Fibroblast of skin of right biceps (primary cell): ENCODE measurements around the gene SLC2A9.

Experiments used
- DNase-seq: peaks from one replicate; pipeline ENCODE4 v3.0.0-alpha.2; 2013

Gene SLC2A9

GRCh38 chr4:9952415-9952950, 68.8 kb downstream of the SLC2A9 start:
- DNase-seq = no peak

DNA sequence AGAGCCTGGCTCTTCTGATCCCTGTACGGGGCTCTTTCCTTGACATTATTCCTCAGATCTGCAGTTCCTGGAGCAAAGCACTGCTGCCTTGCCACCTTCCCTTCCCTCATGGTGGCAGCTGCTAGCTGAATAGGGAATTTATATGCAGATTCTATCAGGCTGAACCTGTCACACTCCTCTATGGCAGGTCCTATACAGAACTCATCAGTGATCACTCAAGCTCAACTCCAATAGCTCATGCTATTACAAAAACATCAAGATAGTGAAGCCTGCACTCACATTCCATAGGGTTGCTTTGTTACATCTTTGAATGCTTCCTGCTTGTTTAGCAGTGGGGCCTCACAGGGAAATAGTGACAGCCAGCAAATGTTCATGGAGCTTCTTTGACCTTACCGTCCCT, 71.7 kb downstream of the SLC2A9 start:
- no peak for DNase-seq

DNA sequence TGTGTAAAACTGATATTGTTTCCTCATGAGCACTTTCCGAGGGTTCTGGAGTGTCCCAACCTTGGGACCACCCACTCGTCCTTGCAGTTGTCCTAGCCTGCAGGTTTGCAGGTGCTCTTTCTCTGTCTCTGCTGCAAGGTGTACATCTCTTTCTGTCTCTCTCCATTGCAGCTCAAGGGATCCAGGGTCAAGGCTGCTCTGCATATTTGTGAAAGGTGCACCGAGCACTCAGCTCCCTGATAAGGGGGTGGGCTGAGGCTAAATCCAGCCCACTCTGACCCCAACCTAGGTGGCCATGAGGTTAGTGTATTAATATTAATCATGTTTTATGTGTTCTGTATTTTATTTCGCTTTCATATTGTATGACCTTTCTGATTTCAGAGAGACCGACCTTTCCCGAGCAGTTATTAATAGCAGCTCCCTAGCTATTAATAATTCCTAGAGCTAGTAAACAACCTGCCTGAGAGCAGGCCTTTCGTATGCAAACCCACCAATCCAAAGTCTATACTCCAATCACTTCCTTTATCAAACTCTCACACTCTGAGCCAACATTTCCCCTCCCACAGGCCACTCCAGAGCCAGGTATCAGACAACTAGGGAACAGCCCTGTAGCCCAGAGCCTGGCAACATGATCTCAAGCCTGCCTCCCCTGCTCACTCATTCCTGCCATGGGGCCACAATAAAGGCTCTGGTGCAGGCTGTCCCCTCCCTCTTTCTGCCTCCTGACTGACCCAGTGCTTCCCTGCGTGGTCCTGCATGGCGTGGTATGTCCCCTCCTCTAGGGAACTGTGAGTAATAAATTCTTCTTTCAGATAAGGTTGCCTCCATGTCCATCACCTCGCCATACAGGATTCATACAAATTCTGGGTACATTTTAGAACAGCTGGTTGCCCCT, 73.9 kb downstream of the SLC2A9 start:
- no peak for DNase-seq

GRCh38 chr4:9946170-9946569, 75.1 kb downstream of the SLC2A9 start:
- DNase-seq = no peak

DNA sequence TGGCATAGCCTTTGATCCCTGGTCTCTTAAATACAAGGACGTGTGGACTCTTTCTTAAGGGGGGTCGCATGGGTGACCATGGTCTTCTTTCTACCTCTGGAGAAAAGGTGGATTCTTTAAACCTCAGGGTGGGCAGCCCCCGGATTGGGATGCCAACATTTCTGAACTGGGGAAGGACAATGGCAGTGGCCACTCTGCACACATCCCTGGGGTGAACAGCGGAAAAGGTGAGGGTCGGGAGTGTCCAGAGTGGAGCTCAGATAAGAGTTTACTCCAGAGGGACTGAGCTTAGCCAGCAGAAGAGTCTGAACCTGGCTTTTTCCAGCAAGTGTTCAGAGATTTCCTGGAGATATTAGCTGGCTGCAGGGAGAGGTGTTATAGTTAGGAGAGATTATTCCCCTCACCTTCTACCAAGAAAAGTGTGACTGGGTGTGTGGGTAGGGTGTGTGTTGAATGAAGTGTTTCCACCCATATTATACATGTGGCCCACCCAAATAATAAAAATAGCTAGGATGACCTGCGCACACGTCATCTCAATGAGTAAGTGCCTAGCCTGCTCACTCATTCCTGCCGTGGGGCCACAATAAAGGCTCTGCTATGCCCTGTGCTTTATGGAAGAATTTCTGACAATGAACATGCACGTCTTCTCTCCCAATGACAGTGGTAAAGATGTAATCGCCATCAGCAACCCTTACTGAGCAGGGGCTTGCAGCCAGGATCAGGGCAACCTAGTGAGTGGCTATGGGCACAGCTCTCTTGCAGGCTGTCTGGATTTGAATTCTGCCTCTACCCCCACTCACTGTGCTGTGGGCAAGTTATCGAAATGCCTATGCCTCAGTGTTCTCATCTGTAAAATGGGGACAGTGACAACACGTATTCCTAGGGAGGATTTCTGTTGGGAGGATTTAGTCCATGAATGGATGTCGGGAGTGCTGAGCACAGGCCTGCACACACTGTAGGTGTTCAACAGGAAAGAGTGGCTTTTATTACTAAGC, 76.6 kb downstream of the SLC2A9 start:
- peak; percentile 16 for DNase-seq

DNA sequence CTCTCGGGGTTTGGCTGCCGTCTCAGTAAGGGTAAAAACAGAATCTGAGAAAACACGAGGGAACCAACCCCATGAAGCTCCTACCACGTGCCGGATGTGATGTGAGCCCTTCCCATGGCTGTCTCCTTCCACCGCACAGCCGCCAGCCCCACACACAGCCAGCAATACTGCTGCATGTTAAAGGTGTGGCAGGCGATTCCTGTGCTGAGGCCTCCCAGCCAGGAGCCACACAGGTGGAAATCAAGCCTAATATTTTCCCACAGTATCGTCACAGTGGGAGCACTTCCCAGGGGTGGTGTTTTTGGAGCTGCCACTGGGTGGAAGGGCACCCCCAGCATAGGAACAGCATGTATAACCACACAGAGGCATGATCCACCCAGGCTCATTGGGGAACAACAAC, 77.5 kb downstream of the SLC2A9 start:
- no peak for DNase-seq

- no peak for DNase-seq
These were observed 78.2 kb downstream of the SLC2A9 start for GRCh38 chr4:9942921-9943600.

GRCh38 chr4:9942139-9942538, 79.2 kb downstream of the SLC2A9 start:
- DNase-seq = no peak

- no peak for DNase-seq
These were observed 81.3 kb downstream of the SLC2A9 start for GRCh38 chr4:9940041-9940440.

DNA sequence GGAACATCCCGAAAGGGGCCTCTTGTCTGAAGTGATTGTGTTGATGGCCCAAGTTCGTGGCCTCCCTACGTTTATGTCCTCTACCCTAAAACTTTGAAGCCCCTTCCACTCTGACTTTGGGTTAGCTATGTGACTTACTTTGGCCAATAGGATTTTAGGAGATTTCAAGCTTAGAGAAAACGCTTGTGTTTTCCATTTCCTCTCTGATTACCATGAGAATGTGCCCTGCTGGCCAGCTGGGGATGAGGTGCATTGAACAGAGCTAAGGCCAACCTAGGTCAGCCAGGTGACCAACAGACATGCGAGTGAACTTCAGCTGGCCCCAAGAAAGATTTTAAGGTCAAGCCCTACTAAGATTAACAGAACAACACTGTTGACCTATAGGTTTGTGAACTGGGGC, 82.4 kb downstream of the SLC2A9 start:
- DNase-seq = no peak

GRCh38 chr4:9937078-9937477, 84.2 kb downstream of the SLC2A9 start:
- no peak for DNase-seq

DNA sequence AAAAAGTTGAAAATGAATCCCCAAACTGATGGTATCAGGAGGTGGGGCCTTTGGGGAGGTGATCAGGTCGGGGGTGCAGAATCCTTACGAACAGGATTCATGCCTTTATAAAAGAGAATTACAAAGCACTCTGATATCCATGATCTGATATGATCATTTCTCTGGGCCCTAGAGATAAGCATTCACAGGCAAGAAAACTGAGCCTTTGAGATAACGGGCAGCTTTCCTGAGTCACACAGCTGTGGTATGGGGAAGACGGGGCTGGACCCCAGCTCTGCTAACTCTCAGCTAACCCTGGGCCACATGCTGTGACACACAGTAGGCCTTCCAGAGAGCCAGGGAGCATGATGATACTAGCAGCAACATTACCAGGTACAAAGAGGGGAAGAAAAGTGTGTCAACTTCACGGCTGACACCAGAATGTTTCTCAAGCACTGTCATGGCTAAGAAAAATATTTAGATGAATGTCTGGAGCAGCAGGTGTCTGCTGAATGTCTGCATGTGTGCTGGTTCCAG, 85.1 kb downstream of the SLC2A9 start:
- DNase-seq = no peak

GRCh38 chr4:9933956-9934355, 87.3 kb downstream of the SLC2A9 start:
- DNase-seq = no peak

- no peak for DNase-seq
These were observed 88.1 kb downstream of the SLC2A9 start for GRCh38 chr4:9933184-9933583.

GRCh38 chr4:9932771-9933170, 88.5 kb downstream of the SLC2A9 start:
- DNase-seq = no peak

DNA sequence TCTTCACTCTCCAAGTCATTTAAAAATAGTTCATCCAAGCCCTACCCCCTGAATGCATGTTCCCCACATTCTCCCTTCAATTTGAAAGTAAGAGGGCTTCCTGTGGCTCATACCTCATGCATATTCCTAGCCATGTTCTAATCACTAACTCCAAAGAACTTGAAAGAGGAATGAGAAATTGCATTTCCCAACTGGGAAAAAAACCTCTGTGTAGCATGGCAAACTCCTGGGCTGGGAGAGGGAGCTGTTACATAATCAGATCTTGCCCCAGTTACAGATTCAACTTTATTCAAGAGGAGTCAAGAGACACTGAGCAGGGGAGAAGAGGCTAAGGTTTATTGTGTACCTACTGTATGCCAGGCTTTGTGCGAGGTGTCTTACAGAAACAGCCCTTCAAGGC, 90.2 kb downstream of the SLC2A9 start:
- no peak for DNase-seq

DNA sequence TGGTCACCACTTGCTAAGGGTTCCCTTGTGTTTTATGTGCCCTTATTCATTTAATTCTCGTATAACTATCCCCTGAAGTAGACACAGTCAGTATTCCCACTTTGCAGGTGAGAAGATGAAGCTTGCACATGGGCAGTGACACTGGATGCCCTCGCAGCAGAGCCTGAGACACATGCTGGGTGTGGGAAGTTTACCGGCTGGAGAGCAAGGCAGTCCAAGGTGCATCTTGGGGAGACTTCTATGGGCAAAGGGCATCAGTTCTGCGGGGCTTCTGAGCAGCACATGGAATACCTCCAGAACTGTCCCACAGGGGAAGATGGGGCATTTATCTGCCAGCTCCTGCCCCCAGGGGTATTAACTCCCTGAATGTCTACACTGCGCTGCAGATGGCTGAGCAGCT, 92.2 kb downstream of the SLC2A9 start:
- no peak for DNase-seq

- no peak for DNase-seq
These were observed 93.8 kb downstream of the SLC2A9 start for GRCh38 chr4:9927341-9928007.

GRCh38 chr4:9926586-9926985, 94.7 kb downstream of the SLC2A9 start:
- no peak for DNase-seq

- DNase-seq = no peak
These were observed 95.4 kb downstream of the SLC2A9 start for GRCh38 chr4:9925750-9926439.

DNA sequence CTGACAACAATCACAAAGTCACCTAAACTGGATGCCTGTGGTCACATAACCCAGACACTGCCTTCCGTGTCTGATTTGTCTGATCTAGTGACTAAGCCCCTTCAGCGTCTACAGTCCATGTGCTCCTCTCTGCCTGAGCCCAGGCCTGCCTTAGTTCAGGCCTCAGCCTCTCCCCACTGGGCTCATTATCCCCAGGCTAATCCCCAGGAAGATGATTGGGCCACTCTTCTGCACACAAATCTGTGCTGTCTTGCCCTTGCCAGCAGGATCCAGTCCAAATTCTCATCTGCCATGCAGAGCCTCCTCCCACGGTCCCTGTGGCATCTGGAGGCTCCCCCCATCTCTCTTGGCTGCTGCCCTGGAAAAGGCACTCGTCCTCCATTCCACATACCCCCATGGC, 96.5 kb downstream of the SLC2A9 start:
- peak; percentile 30 for DNase-seq
